ENCODE measurements around the gene HNRNPUL1. TPM values are rescaled to one million over a fixed set of nuclear protein-coding genes. Genes with fewer than 3 reads are reported as not detected.

HNRNPUL1 gene
- total and polyA plus RNA-seq, 3 donors from 2014 or later: 192 to 230 (median 197) TPM

DNA sequence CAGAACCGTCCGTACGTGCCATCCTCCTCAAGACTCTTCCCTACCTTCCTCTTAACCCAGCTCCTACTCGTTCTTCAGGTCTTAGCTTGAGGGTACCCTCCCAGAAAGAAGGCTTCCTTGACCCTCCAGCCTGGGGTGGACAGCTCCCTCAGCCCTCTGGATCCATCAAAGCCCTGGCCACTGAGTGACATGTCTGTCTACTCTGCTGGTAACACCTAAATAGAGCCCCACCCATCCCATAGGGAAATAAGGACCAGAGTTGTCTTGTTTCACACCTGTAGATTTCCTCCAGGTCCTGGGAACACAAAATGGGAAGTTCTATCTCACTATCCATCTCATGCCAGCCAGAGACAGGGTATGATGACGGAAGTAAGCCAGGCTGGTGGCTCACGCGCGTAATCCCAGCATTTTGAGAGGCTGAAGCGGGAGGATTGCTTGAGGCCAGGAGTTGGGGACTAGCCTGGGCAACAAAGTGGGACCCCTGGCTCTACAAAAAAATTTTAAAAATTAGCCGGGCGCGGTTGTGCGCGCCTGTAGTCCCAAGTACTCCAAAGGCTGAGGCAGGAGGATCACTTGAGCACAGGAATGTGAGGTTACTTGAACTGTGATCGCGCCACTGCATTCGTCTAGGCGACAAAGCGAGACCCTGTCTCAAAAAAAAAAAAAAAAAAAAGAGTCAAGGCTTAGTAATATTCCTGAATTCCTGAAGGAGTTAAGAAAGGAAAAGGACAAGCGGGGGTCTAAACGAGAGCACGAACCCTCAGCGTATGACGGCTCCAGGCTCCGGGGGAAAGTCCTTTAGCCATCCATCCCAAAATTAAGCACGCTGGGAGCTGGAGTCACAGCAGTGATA is 45.2 kb downstream of the HNRNPUL1 start:
- WGBS, 2 donors: 2 to 8% methylated on average over 26 of the region's 26 CpGs
- no peaks in the 10 kb centered on the region for H3K36me3 ChIP-seq (ENCODE audit: low read depth, missing control alignments)

DNA sequence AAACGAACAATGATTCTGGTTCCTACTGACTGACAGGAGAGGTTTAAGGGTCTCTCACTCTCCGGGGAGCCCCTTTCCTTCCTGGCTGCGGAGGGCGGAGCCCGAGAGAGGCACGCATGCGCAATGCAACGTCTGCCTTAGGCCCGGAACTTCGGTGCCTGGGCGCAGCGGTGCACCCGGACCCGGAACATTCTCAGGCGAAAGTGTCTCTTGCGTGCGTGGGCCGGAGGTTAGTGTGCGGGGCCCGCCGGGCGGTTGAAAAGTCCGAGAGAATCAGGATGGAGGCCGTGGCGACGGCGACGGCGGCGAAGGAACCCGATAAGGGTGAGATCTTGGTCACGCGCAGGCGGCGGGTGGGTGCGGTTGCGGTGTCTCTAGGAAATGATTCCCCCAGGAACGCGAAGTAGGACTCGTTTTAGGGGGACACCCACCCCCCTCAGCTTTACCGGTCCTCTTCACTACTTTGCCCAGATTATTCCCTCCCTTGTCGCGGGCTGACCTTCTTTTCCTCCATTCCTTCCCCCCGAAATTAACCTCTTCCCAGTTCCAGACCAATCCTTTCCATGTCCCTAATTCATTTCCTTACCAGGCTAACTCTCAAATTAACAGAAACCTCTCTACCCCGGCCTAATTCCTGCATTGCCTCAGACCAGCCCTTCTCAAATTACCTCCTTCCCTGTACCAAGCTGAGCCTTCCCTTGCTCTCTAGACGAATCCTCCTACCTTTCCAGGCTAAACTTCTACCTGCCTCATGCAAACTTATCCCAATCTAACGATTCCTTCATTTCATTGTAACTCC is 46.1 kb downstream of the HNRNPUL1 start, which contains the start of gene CCDC97:
Gene CCDC97, plus strand, starts transcription at position 140 of the 799 bp plus-strand sequence. Its CDS starts 139 bp downstream, at position 279.
- TF ChIP-seq CTCF (IDR thresholded peaks at IDR 0.05) (no peak), POLR2A (IDR thresholded peaks at IDR 0.05) (no peak)
- peak; percentile 89 for DNase-seq
- intact Hi-C loops (cut with DNase I; ENCODE audit: low total_unique reads): no loop called here
- 0% methylated on average over 37 to 47 of the region's 47 CpGs for WGBS, 2 donors
- no peaks in the 10 kb centered on the region for H3K36me3 ChIP-seq (ENCODE audit: low read depth, missing control alignments)
- H3K27ac ChIP-seq: peak within 1 kb of the TSS; percentile 93 to 97
- H3K4me3 ChIP-seq: peak within 1 kb of the TSS; percentile 76 to 77
- no peaks in the 10 kb centered on the region for H3K9me3 ChIP-seq
- H3K27me3 ChIP-seq: no peaks in the 10 kb centered on the region
- peaks cover 20% of the 10 kb centered on the region for H3K4me1 ChIP-seq

More for the DNA sequence above, 45.2 kb downstream of the HNRNPUL1 start:
- no peaks in the 10 kb centered on the region for H3K27me3 ChIP-seq
- intact Hi-C loops (cut with DNase I; ENCODE audit: low total_unique reads): loop anchor here (5.0 kb wide), 1 partner anchor 42 kb away; no protein-coding TSS in a partner anchor
- no peak for DNase-seq
- peak overlapping the region; percentile 76 to 77 for H3K4me3 ChIP-seq
- no peaks in the 10 kb centered on the region for H3K9me3 ChIP-seq
- H3K27ac ChIP-seq: peak overlapping the region; percentile 93 to 97
- TF ChIP-seq CTCF (IDR thresholded peaks at IDR 0.05) (no peak), POLR2A (IDR thresholded peaks at IDR 0.05) (no peak)
- peaks cover 20% of the 10 kb centered on the region for H3K4me1 ChIP-seq

- Histone ChIP-seq H3K27ac (peak overlapping the region in 1 of 2 donors; percentile 97), H3K4me3 (peak overlapping the region; percentile 76 to 77), H3K27me3 (no peaks in the 10 kb centered on the region), H3K36me3 (ENCODE audit: low read depth, missing control alignments) (no peaks in the 10 kb centered on the region), H3K4me1 (peaks cover 20% of the 10 kb centered on the region), H3K9me3 (no peaks in the 10 kb centered on the region)
- TF ChIP-seq CTCF (IDR thresholded peaks at IDR 0.05): no peak
- TF ChIP-seq POLR2A (IDR thresholded peaks at IDR 0.05): no peak
- 32 to 51% methylated on average over 5 of the region's 5 CpGs for WGBS, 2 donors
- DNase-seq: no peak
- intact Hi-C loops (cut with DNase I; ENCODE audit: low total_unique reads): no loop called here
These were observed 46.9 kb downstream of the HNRNPUL1 start for GRCh38 chr19:41311072-41311471.

DNA sequence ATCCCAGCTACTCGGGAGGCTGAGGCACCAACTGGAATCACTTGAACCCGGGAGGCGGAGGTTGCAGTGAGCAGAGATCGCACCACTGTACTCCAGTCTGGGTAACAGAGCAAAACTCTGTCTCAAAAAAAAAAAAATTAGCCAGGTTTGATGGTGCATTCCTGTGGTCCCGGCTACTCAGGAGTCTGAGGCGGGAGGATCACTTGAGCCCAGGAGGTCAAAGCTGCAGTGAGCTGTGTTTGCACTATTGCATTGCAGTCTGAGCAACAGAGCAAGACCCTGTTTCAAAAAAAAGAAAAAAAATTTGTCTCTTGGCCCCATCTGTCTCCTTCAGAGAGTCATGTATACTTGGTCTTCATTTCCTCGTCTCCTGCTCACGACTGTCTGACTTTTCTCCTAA is 47.4 kb downstream of the HNRNPUL1 start:
- no peaks in the 10 kb centered on the region for H3K9me3 ChIP-seq
- intact Hi-C loops (cut with DNase I; ENCODE audit: low total_unique reads): no loop called here
- peaks cover 20% of the 10 kb centered on the region for H3K4me1 ChIP-seq
- H3K4me3 ChIP-seq: no peak overlapping the region
- no peaks in the 10 kb centered on the region for H3K27me3 ChIP-seq
- H3K27ac ChIP-seq: no peak overlapping the region
- 72 to 88% methylated on average over 8 of the region's 8 CpGs for WGBS, 2 donors
- no peak for DNase-seq
- TF ChIP-seq POLR2A (IDR thresholded peaks at IDR 0.05): no peak
- TF ChIP-seq CTCF (IDR thresholded peaks at IDR 0.05): no peak
- no peaks in the 10 kb centered on the region for H3K36me3 ChIP-seq (ENCODE audit: low read depth, missing control alignments)
